Stimulated activated CD4-positive, alpha-beta T cell treated with anti-CD3 and anti-CD28 coated beads, Interleukin-12 subunit alpha, Interleukin-12 subunit beta, amount 100 ng/mL, for 48 hours (primary cell): Measurements from ENCODE around the gene UNCX.

Experiments used
- DNase-seq, 3 donors: peaks; one replicate each; pipeline ENCODE4 v3.0.0-alpha.2; 2020; ENCODE audit warnings: low read depth in 2 of 3, low spot score in 1 of 3

UNCX gene

DNA sequence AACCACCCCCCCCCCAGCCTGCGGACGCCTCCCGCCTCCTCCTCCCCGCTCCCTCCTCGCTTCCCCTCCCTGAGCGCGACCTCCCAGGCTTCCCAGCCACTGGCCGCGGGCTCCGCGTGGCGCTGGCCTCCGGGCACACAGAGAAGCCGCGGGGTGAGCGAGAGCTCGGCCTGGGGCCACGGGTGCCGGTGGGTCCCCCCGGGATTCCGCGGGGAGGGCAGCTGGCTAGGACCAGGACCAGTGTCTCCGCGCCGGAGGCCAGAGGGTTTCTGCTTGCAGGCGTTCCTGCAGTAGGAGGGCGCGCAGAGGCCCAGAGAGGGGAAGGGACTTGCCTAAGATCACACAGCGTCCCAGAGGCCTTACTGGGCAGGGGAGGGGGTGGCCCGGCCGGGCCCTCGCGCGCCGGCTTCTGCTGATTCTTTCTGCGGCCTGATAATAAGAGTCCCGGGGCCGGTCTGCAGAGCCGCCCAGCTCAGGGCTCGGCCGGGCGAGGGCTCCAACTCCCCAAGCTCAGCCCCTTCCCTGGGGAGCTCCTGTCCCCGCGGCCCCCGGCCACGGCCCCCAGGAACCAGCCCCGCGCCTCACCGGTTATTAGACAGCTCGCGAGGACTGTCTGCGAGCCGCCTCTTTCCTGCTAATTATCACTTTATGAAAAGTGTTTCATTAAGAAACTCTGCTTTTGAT is 10.1 kb downstream of the UNCX start:
- no peak for DNase-seq

DNA sequence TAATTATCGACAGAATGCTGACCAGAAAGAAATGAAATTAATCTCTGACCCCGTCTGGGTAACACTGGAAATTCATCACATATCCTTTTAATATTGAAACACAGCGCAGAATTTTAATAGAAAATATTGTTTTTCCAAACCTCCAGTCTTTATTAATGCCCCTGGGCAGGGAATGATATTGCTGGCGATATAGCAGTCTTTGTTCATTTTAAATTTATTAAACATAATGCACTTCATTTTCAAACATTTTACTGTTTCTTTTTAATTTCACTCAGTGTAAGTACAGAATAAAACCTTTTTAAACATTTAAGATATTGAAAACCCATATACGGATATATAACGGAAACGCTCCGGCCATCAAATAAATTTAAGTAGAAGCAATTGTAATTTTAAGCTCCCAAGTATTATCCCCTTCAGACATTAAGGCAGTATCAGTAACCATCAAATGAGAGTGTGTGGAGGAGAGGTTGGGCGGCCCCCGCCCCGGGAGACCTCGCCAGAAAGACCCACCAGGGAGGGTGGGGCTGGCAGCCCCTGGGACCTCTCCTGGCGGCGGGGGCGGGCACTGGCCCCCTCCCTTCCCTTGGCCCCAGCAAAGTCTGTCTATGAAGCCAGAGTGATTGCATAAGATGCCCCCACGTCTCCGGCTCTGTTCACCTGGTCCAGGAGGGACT is 10.8 kb downstream of the UNCX start:
- DNase-seq: no peak

DNA sequence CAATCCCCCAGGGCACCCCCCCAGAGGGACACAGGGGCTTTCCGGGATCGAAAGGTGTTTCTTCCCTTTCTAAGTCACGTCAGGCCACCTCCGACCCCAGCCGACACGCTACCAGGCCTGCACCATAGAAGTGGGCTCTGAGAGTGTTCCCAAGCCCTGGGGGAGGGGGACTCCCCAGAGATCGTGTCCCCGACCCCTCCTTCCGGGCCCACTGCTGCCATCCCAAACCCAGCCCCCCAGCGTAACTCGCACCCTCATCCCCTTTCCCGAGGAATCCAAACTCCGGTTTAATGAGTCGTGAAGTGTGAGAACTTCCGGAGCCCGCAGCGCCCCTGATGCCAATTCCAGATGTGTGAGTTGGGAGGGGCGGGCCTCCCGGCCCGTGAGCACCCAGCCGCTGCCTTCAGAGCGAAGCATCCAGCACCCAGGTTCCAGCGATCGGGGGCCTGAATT is 11.3 kb downstream of the UNCX start:
- DNase-seq: no peak

DNA sequence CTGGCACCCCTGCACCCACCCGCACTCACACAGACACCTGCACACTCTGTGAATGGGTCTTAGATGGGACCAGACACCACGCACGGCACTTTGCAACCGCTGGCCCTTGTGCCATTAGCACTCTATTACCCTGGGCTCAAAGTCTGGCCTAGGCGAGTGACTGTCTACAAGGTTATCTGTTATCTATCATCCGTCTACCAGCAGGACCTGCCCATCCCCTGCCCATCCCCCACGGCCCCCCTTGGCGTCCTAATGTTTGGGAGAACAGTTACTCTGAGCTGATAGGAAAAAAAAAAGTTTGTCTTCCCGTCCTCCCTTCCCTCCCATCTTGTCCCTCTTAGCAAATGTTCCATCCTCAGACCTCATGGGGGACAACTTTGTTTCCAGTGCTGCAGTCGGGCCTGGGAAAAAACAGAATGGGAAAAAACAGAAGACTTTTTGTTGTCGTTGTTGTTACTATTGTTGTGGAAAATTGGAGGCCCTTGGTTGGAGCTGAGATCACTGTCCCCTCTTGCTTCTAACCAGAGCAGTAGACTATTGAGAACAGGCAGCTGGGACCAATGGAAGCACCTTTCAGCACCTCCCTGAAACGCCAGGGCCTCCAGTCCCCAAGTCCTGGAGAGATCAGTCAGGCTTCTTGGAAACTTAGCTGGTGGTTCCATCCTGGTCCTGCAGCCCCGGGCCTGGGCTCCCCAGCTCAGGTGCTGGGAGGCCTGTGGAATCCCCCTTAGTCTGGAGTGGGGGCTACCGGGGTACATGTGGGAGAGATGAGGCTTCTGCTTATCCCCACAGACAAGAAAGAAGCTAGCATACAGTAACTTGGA is 12.2 kb downstream of the UNCX start:
- no peak for DNase-seq

DNA sequence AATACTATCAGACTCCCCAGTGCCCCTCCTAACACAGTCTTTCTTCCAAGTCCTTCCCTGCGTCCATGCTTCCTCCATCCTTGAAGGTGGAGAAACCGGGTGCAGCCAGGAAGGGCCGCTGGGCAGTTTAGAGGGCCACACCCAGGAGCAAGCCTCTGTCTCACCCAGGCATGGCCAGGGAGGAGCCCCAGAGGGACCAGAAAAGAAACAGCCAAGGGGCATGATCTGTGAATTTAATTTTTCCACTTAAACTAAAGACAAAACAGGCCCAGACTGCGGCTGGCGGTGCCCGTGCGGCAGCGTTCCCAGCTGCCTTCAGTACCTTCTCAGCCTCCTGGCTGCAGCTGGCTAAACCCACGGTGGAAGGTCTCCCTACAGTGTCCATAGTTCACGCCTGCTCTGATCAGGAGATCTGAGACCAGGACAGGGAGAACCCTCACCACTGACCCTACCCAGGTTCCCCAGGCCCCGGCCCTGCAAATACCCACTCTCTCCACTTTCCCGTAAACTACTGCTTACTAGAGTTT is 12.9 kb downstream of the UNCX start:
- no peak for DNase-seq

DNA sequence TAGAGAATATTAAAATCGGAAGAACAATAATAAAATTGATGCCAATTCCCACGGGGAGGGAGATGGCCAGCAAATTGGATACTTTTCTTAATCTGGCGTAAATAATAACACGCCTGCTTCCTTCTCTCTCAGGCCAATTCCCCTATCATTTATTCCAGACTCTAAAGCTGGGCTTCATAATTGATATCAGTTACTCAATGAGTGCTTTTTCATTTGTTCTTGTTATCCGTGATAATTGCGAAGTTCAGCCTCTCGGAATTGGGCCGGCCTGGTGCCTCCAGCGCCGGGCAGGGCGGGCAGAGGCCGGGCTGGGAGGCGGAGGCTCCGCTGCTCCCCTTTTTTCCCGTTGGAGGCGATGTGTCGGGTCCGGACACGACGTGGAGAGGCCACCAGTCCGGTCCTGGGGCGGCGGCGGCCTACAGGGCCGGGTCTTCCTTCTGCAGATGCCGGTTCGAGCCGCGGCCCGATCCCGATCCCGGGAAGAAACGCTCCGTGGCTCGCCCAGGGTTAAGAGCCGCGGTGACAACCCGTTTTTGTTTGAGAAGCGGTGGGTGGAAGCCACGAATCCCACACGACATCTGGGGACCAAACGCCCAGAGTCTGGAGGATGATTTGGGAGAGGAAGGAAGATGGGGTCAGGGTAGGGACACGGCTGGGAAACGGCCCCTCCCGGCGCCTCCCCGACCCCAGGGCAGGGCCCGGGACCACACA is 13.6 kb downstream of the UNCX start:
- DNase-seq: no peak

DNA sequence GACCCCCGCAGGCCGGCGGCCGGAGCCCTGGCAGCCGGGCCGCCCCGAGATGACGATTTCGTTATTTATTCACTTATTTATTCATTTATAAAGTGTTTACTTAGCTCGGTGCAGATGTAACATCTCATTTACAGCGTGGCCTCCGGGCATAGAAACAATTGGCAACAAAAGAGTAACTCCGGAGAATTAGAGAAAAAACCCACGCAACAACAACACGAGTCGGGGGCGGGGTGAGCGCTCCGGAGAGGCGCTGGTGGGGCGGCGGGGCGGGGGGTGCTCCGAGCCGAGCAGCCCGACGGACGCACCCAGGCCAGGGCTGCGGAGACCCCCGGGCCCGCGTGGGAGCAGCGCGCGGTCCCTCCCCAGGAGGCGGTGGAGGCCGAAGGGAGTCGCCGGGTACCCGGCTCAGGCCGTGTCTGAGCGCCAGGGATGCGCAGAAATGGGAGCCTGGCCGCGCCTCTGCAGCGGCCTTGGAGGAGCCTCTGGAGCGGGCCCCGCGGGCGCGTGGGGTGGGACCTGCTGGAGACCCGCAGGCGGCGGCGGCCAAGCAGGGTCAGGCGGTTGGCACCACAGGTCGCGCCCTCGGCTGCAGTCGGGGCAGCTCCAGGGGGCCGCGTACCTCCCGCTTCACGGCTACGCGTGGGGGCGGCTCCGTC is 14.3 kb downstream of the UNCX start:
- DNase-seq: no peak

DNA sequence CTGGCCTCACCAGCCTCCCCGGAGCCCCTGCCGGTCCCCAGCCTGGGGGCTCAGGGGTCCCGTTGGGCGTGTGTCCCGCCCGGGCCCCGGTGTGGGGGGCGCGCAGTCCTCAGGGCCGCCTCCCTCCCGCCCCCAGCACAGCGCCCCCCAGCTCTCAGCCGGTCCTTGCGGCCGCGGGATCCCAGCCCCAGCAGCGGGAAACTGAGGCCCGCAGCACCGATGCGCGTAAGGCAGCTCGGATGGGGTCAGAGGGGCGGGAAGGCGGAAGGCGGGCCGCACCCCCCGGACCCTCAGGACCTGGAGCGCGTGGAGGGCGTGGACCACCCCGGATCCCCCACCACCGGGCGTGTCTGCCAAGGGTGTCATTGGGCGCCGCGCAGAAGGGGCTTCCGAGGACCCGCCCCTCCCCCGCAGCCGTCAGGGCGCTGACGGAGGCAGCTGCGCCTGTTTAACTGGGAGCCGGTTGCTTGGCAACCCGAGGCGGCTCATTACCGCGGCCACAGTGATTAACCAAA is 14.9 kb downstream of the UNCX start:
- no peak for DNase-seq

DNA sequence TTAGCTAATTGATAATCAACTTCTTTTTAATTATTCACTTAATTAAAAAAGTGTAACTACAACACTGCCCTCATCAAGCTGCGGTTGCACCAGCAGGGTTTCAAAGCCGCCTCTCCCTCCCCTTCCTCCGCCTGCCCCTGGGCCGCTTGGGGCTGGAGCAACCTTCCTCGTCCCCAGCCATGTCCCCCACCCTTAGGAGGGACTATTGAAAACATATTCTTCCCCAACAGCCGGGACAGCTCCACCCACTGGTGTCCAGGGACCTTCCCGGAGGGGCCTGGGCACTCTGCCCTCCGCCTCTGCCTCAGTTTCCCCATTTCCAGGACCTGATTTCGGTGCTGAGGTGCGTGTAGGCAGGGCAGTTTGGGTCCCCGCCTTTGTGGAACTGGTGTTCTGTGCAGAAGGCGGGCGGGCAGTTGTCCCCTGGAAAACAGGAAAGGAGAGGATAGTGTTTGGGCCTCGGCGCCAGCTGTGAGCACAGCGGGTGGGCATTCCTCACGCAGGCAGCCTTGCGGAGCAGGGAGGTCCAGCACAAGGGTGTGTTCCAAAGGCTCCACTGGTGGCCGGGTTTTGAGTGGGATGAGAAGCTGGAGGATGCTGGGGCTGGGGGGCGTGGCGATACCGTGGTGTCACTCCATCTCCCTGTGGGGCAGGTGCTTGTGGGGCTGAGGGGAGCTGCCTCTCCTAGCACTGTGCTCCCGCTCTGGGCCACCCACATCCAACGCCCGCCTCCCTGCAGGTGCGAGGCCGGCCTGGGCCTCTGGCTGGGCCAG is 15.7 kb downstream of the UNCX start:
- DNase-seq: no peak

DNA sequence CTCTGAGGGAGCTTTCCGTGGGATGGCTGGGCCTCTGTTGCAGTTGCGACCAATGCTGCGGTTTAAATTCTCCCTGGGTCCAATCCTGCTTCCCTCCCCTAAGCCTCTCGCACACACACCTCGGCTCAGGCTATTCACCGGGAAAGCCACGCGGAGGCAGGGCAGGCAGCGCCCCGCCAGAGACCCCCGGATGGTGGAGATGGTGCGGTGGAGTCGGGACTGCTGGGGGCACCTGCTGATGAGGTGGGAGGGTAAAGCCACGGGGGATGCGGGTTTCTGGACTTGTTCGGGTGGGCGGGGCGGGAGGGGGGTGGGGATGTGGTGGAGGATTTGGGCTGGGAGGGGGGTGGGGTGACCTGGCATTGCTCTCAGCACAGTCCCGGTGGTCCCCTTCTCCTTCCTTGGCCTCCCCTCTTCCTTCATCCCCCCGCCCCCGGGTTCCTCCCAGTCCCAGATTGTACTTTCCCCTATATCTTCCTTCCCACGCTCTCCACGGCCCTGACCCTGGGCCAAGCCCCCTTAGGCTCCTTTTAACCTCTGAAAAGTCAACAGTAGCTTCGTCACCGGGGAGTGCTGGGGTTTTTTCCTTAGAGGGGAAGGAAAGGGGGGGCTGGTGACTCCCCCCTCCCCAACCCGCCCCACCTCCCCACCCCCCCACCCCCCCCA is 16.4 kb downstream of the UNCX start:
- DNase-seq: no peak

DNA sequence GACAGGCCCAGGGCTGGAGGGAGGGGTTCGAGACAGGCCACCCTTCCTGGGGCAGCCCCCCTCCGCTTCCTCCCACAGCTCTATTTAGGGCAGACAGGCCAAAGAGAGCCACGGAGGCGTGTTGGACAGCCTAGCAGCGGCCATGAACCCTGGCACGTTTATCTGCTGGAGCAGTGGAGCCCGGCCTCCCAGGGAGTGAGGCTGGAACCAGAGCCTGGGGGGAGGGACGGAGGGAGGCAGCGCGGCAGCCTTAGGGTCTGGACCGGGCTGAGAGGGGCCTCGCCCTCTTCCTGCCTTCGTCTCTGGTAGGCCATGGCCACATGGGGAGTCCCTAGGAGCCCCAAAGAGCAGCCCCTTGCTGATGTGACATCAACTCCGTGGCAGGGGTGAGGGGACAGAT is 17.1 kb downstream of the UNCX start:
- DNase-seq: no peak

DNA sequence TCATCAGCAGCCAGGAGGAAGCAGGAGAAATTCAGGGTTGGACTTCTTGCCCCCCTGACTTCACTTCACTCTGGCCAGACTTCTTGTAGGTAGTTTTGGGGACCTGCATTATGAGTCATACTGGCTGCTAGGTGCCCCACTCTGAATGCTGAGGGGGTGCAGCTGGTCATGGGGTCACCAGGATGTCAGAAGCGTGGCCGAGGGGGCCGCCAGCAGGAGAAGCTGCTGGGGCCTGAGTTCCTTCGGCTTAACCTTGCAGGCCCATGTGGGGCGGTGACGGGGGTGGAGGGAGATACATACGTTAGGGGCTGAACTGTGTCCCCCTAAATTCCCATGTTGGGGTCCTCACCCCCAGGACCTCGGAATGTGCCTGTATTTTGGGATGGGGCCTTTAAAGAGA is 18.2 kb downstream of the UNCX start:
- DNase-seq: no peak

DNA sequence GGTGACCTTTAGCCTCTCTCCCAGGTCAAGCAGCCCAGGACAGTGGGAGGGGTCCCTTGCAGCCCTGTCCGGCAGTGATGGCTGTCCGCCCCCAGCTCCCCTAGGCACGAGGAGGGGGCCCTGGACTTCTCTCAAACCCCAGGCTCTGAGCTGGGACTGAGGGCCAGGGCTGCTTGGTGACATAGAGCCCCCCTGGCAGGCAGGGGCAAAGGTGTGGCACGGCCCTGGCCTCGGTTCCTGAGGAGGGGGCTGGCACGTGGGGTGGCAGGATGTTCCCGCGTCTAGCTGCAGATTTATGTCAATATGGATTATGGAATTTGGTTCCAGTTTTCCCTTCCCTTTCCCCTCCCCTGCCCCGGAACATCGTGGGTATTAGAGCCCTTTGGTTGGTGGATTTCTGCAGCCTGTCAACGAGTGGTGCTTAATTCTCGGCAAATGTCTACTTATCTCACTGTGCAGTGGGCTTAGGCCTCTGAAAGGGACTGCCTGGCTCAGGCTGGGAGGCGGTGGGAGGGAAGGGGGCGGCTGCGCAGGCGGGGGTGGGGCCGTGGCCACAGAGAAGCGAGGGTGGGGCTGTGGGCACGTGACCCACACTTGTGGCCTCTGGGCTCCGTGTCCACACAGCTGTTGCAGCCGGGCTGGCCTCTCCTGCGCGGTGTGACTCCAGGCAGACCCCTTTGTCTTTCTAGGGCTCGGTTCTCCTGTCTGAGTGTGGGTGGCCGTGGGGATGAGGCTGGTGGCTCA is 19.3 kb downstream of the UNCX start:
- no peak for DNase-seq

DNA sequence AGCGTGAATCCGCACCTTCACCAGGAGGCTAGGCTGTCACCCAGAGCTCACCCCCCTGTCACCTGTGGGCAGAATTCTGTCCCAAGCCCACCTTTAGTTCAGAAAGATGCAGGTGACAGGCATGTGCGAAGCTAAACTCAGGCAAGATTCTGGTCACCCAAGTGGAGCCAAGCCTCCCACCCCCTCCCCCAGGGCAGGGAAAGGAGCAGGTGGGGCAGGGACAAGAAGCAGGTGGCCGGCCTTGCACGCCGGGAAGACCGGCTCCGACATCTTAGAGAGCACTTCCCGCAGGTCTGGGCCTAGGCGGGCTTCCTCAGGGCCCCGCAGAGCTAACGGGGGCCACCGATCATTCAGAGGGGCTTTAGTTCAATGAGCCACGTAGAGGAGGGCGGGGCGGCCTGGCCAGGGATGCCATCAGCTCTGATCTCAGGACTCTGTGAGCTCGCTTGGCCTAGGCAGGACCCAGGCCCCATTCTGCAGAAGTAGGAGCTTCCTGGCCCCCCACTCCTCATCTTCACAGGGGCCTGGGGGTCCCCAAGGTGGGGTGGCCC is 19.9 kb downstream of the UNCX start:
- no peak for DNase-seq

DNA sequence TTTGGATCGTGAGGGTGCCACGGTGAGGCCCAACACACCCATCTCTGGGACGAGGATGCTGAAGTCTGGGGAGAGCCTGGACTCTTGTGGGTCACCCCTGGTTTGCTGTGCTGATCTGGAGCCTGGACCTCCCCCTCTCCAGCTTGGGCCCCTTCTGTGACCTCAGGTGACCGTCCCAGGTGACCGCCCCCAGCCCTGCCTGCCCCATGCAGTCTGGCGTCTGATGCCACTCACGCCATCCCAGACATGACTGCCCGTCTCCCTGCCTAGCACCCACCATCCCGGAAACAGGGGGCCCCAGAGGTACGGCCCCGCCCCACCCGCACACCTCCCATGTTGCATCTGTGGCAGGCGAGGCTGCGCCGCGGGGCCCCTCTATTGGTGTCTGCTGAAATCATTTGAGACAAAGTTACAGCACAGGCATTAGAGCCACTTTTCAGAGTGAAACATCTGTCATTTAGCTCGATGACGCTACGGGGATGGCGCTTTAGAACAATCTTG is 21.1 kb downstream of the UNCX start:
- no peak for DNase-seq

DNA sequence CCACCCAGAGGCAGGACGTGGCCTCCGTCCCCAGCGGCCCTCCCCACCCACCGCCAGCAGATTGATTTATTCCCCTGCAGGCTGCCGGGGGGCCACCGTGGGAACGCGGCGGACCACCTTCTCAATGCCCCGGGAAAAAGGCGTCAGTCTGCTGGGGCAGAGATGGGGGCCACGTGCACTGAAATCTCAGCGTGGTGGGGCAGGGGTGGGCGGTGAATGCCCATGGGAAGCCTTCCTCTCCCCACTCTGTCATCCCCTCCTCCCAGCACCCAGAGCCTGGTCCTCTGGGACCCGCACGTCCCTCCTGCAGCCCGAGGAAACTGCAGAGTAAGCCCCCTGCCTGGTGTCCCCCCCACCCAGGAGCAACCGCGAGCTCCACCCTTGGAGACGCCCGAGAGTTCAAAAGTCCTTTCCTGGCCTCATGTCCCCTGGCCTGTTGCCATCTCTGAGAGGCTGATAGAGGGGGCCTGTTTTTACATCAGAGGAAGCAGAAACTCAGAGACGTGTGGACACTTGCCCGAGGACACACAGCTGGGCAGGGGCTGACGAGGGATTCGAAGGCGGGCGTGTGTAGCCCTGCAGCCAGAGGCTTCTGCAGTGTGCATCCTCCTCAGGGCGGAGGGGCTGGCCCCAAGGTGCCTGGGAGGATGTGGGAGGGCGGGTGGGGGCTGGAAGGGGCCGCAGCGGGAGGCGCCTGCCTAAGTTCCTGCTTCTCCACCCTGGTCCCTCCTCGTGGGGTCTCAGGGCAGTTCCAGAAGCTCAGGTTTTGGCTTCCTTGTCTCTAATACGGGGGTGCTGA is 21.8 kb downstream of the UNCX start:
- DNase-seq: no peak
